Measurements from ENCODE around the gene ERFE.

DNA sequence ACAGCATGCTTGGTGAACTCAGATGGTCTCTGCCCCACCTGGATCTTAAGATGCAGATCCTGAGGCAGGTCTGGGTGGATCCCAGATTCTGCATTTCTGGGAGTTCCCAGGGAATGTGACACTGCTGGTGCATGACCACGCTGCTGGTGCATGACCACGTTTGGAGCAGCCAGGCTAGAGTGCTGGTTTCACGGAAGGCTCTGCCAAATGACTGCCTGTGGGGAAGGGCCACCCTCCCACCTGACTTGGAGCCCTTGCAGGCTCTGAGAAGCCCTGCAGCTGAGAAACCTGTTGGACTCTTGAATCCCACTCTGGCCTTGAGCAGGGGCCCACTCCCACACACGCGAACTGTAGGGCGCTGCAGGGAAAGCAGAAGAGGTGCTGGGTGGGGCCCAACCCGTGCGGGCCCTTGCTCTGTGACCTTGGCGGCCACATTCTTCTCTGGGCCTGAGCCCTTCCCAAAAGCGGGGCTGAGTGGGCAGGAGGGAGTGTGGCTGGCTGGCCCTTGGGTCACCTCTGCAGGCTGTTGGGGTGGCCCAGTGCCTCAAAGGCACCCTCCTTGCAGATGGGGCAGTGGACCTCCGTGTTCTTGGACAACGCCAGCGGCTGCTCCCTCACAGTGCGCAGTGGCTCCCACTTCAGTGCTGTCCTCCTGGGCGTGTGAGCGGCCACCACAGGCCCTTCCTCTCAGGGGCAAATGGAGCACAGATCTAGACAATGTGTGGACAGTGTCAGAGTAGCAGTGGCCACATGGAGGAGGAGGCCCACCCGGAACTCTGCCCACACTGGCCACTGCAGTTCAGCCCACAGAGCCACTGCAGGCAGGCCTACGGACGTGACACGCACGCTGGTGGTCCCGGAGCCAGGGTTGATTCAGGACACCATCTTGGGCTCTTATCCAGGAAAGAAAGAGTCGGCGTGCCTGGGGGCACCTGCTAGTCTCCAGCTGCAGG, 7.9 kb downstream of the ERFE start:
- TF ChIP-seq, protein P1, sequence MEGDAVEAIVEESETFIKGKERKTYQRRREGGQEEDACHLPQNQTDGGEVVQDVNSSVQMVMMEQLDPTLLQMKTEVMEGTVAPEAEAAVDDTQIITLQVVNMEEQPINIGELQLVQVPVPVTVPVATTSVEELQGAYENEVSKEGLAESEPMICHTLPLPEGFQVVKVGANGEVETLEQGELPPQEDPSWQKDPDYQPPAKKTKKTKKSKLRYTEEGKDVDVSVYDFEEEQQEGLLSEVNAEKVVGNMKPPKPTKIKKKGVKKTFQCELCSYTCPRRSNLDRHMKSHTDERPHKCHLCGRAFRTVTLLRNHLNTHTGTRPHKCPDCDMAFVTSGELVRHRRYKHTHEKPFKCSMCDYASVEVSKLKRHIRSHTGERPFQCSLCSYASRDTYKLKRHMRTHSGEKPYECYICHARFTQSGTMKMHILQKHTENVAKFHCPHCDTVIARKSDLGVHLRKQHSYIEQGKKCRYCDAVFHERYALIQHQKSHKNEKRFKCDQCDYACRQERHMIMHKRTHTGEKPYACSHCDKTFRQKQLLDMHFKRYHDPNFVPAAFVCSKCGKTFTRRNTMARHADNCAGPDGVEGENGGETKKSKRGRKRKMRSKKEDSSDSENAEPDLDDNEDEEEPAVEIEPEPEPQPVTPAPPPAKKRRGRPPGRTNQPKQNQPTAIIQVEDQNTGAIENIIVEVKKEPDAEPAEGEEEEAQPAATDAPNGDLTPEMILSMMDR (IDR thresholded peaks at IDR 0.05 in 2 of 3, conservative IDR thresholded peaks at IDR 0.05 in 1 of 3; ENCODE audit: insufficient read depth in 2 of 3, low read depth in 1 of 3, low read length in 3 of 3): no peak
- TF ChIP-seq NR3C1 (CRISPR knock-in tag; IDR thresholded peaks at IDR 0.05): no peak
- TF ChIP-seq SIN3A (IDR thresholded peaks at IDR 0.05; ENCODE audit: borderline replicate concordance in 2 of 2, control insufficient read depth in 1 of 2, low read depth in 2 of 2, low read length in 2 of 2): no peak
- no peak for TF ChIP-seq LARP7 (IDR thresholded peaks at IDR 0.05)
- TF ChIP-seq, protein P2, sequence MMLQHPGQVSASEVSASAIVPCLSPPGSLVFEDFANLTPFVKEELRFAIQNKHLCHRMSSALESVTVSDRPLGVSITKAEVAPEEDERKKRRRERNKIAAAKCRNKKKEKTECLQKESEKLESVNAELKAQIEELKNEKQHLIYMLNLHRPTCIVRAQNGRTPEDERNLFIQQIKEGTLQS (IDR thresholded peaks at IDR 0.05): no peak
- TF ChIP-seq, protein P2 (CRISPR knock-in tag; conservative IDR thresholded peaks at IDR 0.05): no peak
- TF ChIP-seq, protein P3, sequence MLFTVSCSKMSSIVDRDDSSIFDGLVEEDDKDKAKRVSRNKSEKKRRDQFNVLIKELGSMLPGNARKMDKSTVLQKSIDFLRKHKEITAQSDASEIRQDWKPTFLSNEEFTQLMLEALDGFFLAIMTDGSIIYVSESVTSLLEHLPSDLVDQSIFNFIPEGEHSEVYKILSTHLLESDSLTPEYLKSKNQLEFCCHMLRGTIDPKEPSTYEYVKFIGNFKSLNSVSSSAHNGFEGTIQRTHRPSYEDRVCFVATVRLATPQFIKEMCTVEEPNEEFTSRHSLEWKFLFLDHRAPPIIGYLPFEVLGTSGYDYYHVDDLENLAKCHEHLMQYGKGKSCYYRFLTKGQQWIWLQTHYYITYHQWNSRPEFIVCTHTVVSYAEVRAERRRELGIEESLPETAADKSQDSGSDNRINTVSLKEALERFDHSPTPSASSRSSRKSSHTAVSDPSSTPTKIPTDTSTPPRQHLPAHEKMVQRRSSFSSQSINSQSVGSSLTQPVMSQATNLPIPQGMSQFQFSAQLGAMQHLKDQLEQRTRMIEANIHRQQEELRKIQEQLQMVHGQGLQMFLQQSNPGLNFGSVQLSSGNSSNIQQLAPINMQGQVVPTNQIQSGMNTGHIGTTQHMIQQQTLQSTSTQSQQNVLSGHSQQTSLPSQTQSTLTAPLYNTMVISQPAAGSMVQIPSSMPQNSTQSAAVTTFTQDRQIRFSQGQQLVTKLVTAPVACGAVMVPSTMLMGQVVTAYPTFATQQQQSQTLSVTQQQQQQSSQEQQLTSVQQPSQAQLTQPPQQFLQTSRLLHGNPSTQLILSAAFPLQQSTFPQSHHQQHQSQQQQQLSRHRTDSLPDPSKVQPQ (CRISPR knock-in tag; IDR thresholded peaks at IDR 0.05; ENCODE audit: borderline replicate concordance): no peak
- no peak for TF ChIP-seq NFATC3 (IDR thresholded peaks at IDR 0.05)
- no peak for TF ChIP-seq CREB1 (IDR thresholded peaks at IDR 0.05)
- no peak for TF ChIP-seq CREB1 (CRISPR knock-in tag; IDR thresholded peaks at IDR 0.05)
- no peak for TF ChIP-seq POLR2A (conservative IDR thresholded peaks at IDR 0.05)
- no peak for TF ChIP-seq ZNF140 (CRISPR knock-in tag; IDR thresholded peaks at IDR 0.05)
- TF ChIP-seq CHD1 (IDR thresholded peaks at IDR 0.05; ENCODE audit: low read length): no peak
- TF ChIP-seq, protein P4, sequence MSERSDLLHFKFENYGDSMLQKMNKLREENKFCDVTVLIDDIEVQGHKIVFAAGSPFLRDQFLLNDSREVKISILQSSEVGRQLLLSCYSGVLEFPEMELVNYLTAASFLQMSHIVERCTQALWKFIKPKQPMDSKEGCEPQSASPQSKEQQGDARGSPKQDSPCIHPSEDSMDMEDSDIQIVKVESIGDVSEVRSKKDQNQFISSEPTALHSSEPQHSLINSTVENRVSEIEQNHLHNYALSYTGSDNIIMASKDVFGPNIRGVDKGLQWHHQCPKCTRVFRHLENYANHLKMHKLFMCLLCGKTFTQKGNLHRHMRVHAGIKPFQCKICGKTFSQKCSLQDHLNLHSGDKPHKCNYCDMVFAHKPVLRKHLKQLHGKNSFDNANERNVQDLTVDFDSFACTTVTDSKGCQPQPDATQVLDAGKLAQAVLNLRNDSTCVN (CRISPR knock-in tag; IDR thresholded peaks at IDR 0.05): no peak

Measured in K562 (cell line).